ENCODE data around the gene INPP5B. TPM values are rescaled to one million over a fixed set of nuclear protein-coding genes. Genes with fewer than 3 reads are reported as not detected.

INPP5B gene
- total and polyA plus RNA-seq, 2 of the 13 experiments (the other 11 are each of a cell fraction or from before 2014, with no cell fraction given): 9.0 to 9.8 TPM

- Histone ChIP-seq H4K20me1 (ENCODE audit: insufficient read depth, low read length) (no peaks in the 10 kb centered on the region), H3K79me2 (ENCODE audit: insufficient read depth, low read length) (peaks cover 19% of the 10 kb centered on the region), H3K4me3 (replicated peaks in 1 of 3; ENCODE audit: insufficient read depth in 1 of 3, low read depth in 2 of 3, low read length in 3 of 3) (peak overlapping the region; percentile 92 to 99 (median 99)), H3K9me3 (ENCODE audit: low read length) (no peaks in the 10 kb centered on the region), H3K27ac (ENCODE audit: extremely low read length, insufficient read depth, low read length) (peak overlapping the region; percentile 65), H3K4me2 (ENCODE audit: low read depth, low read length) (peak overlapping the region; percentile 81), H3K36me3 (replicated peaks in 1 of 2; ENCODE audit: control insufficient read depth in 1 of 2, insufficient read depth in 2 of 2, low read length in 2 of 2) (peaks cover 3 to 14% of the 10 kb centered on the region in 2 experiments; a peak in 4 of 5 replicates), H3K9ac (ENCODE audit: insufficient read depth, low read depth, low read length) (peak overlapping the region; percentile 84), H2AFZ (ENCODE audit: low read length) (no peak overlapping the region), H3K27me3 (ENCODE audit: control insufficient read depth in 1 of 2, insufficient read depth in 2 of 2, low read length in 2 of 2) (peaks cover 0 to 5% of the 10 kb centered on the region in 2 experiments; a peak in 2 of 5 replicates), H3K4me1 (ENCODE audit: insufficient read depth, low read length) (peaks cover 27% of the 10 kb centered on the region)
- intact Hi-C loops (cut with micrococcal nuclease; ENCODE audit: unreplicated experiment) (loop anchor here (1.0 kb wide), 1 partner anchor 52 kb away; the partner anchor contains the start of gene C1orf122), in situ Hi-C loops (cut with HindIII; ENCODE audit: extremely low pct_ligation_motif_present, low pct_unique_long_range_greater_than_20kb) (loop anchor here (5.0 kb wide), 1 partner anchor 47 kb away; no protein-coding TSS in a partner anchor)
- ChIA-PET POLR2A (interaction anchor here (0.9 to 1.6 kb wide), 15 partner anchors 8 to 384 kb away, joined by 3 to 19 read pairs (median 4); partner anchors contain the start of genes C1orf122, CDCA8, GNL2 and YRDC), CTCF (ENCODE audit: low intra/inter-chr PET ratio, low total read pairs) (no interaction called here)
- FAIRE-seq (no peak), DNase-seq (ENCODE audit: low spot score) (no peak), ATAC-seq (peak; percentile 10)
- BruUV-seq (replicated peaks): TSS peak; percentile 58
- 2% methylated on average over 19 of the region's 21 CpGs for WGBS (ENCODE audit: low lambda C conversion rate)
- TF ChIP-seq KDM5A (IDR thresholded peaks at IDR 0.05; ENCODE audit: borderline replicate concordance, low read length) (peak; percentile 91), ZIK1 (CRISPR knock-in tag; IDR thresholded peaks at IDR 0.05; ENCODE audit: borderline replicate concordance, low read depth) (0 out of 2 replicates have a peak, but pooled peaks have one; percentile 21), ZBTB46 (CRISPR knock-in tag; IDR thresholded peaks at IDR 0.05; ENCODE audit: borderline replicate concordance) (0 out of 2 replicates have a peak, but pooled peaks have one; percentile 22), RFX1 (IDR thresholded peaks at IDR 0.05) (peak; percentile 91), NR2C2 (CRISPR knock-in tag; IDR thresholded peaks at IDR 0.05; ENCODE audit: borderline replicate concordance) (no peak), GPBP1L1 (CRISPR knock-in tag; IDR thresholded peaks at IDR 0.05) (no peak), ASH2L (IDR thresholded peaks at IDR 0.05; ENCODE audit: insufficient read length, low read depth, low read length) (peak; percentile 87), RCOR2 (CRISPR knock-in tag; IDR thresholded peaks at IDR 0.05) (no peak), ZKSCAN5 (CRISPR knock-in tag; IDR thresholded peaks at IDR 0.05) (no peak), ZNF724P (CRISPR knock-in tag; IDR thresholded peaks at IDR 0.05; ENCODE audit: borderline replicate concordance) (0 out of 2 replicates have a peak, but pooled peaks have one; percentile 40), ZNF850 (CRISPR knock-in tag; conservative IDR thresholded peaks at IDR 0.05) (no peak), ZNF7 (CRISPR knock-in tag; IDR thresholded peaks at IDR 0.05) (no peak), ZNF510 (CRISPR knock-in tag; IDR thresholded peaks at IDR 0.05; ENCODE audit: low read depth) (no peak), TGIF2 (CRISPR knock-in tag; IDR thresholded peaks at IDR 0.05) (no peak), CEBPG (CRISPR knock-in tag; IDR thresholded peaks at IDR 0.05) (peak; percentile 28; the same call in 1 of the 2 replicates), ZNF720 (CRISPR knock-in tag; IDR thresholded peaks at IDR 0.05) (no peak), ZNF709 (CRISPR knock-in tag; IDR thresholded peaks at IDR 0.05) (peak; percentile 2; the same call in 1 of the 2 replicates), SATB2 (CRISPR knock-in tag; IDR thresholded peaks at IDR 0.05) (no peak), ZNF83 (CRISPR knock-in tag; IDR thresholded peaks at IDR 0.05; ENCODE audit: borderline replicate concordance) (0 out of 2 replicates have a peak, but pooled peaks have one; percentile 40), CEBPB (IDR thresholded peaks at IDR 0.05; ENCODE audit: borderline replicate concordance, low read depth, low read length) (peak; percentile 45; the same call in 1 of the 2 replicates), NFYB (CRISPR knock-in tag; IDR thresholded peaks at IDR 0.05) (no peak)
- TF ChIP-seq, protein P1, sequence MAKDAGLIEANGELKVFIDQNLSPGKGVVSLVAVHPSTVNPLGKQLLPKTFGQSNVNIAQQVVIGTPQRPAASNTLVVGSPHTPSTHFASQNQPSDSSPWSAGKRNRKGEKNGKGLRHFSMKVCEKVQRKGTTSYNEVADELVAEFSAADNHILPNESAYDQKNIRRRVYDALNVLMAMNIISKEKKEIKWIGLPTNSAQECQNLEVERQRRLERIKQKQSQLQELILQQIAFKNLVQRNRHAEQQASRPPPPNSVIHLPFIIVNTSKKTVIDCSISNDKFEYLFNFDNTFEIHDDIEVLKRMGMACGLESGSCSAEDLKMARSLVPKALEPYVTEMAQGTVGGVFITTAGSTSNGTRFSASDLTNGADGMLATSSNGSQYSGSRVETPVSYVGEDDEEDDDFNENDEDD (CRISPR knock-in tag; IDR thresholded peaks at IDR 0.05; ENCODE audit: borderline replicate concordance): no peak
Measured at GRCh38 chr1:37858931-37859506, 87.8 kb downstream of the INPP5B start.
